Measurements from ENCODE around the gene NPR3.

GRCh38 chr5:32722957-32723356, 11.8 kb downstream of the NPR3 start:
- no peak for TF ChIP-seq CTCF (optimal IDR thresholded peaks at IDR 0.05 in 1 of 3, IDR thresholded peaks at IDR 0.05 in 1 of 3, conservative IDR thresholded peaks at IDR 0.05 in 1 of 3; ENCODE audit: extremely low read depth in 1 of 3, insufficient read depth in 2 of 3, low read length in 3 of 3)
- no peak for TF ChIP-seq EZH2 (IDR thresholded peaks at IDR 0.05; ENCODE audit: low read length)

Measured in keratinocyte (primary cell).